Activated naive CD4-positive, alpha-beta T cell treated with anti-CD3 and anti-CD28 coated beads for 36 hours (primary cell): ENCODE results near the gene LCLAT1. TPM values are rescaled to one million over a fixed set of nuclear protein-coding genes. Genes with fewer than 3 reads are reported as not detected.
"Not testable (repeated sequence)": the region's sequence is repeated elsewhere in the genome, so short reads cannot be mapped to it uniquely, and the experiment has no call there.

Source experiments
- CTCF ChIA-PET: fragments of 350-600 bp; sonication (Branson Sonifier 250); formaldehyde crosslinking; loops from one replicate; lab custom pipeline; 2021; ENCODE audit warnings: antibody characterized with exemption; lab: Charles Lee
- DNase-seq: peaks from one replicate; pipeline ENCODE4 v3.0.0-alpha.2; 2020
- H3K27ac Mint-ChIP-seq: one replicate; pipeline ENCODE4 v1.8.0; 2021; ENCODE audit warnings: mild to moderate bottlenecking, mixed read lengths
- H3K27me3 Mint-ChIP-seq: one replicate; pipeline ENCODE4 v1.8.0; 2021; ENCODE audit warnings: low read depth, mixed read lengths
- H3K36me3 Mint-ChIP-seq: one replicate; pipeline ENCODE4 v1.8.0; 2021; ENCODE audit warnings: low read depth, mixed read lengths
- H3K4me1 Mint-ChIP-seq: one replicate; pipeline ENCODE4 v1.8.0; 2021; ENCODE audit warnings: low read depth, mixed read lengths
- H3K4me3 Mint-ChIP-seq: one replicate; pipeline ENCODE4 v1.8.0; 2021; ENCODE audit warnings: mild to moderate bottlenecking, moderate library complexity, mixed read lengths
- H3K9me3 Mint-ChIP-seq: one replicate; pipeline ENCODE4 v1.8.0; 2021; ENCODE audit warnings: mixed read lengths
- intact Hi-C: fragments of 100-400 bp; cut with micrococcal nuclease; formaldehyde crosslinking; loops from one replicate; pipeline ENCODE4 v1.15.1; 2023
- total RNA-seq, 2 experiments: library from RNA; stranded (reverse); gene quantifications; one replicate each; pipeline ENCODE4 v1.2.3, GENCODE V29; 2021

LCLAT1 gene
- total RNA-seq, 2 experiments from 2014 or later = 18.8 to 22.8 TPM

DNA sequence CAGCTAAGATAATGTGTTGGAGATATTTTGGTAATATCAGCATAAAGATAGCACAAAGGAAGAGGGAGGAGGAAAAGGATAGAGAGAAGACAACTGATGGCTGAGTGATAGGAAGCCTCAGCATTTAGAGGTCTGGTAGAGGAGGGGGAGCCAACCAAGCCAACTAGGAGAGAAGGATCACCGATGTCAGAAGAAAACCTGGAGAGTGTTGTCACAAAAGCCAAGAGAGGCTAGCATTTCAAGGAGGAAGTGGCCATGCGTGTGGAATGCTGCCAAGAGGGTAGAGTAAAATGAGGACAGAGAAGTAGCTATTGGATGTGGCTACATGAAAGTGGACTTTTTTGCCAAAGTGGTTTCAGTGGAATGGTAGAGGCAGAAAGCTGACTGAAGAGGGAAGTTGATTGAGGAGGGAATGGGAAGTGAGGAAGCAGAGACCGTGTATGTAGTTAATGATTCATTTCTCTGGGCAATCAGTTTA, 34.3 kb downstream of the LCLAT1 start:
- Mint-ChIP-seq H3K36me3 (no peaks in the 10 kb centered on the region), H3K4me3 (no peak overlapping the region), H3K9me3 (no peaks in the 10 kb centered on the region), H3K27ac (no peak overlapping the region), H3K4me1 (peaks cover 15% of the 10 kb centered on the region), H3K27me3 (no peaks in the 10 kb centered on the region)
- intact Hi-C loops = no loop called here
- DNase-seq = no peak
- CTCF ChIA-PET = interaction anchor here (0.7 kb wide), 1 partner anchor 9 kb away, joined by 3 read pairs; no protein-coding TSS in a partner anchor

DNA sequence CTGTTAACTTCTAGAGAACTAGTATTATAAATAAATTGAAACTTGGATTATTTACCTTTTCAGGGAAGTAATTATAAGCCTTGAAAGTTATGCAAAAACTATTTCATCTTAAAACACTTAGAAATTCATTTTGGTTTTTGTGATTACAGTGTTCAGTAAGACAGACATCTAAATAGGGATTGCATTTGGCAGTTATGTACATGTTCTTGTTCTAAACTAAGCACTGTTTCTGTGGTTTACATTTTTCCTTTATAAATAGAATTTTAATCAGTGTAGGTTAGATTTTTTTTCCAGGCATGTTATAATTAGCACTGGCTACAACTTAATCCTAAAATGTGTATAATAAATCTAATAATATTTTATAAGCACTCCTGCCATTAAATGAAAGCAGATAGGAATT, 35.0 kb downstream of the LCLAT1 start:
- intact Hi-C loops = no loop called here
- Mint-ChIP-seq H3K4me1 (peaks cover 21% of the 10 kb centered on the region), H3K9me3 (no peaks in the 10 kb centered on the region), H3K27me3 (no peaks in the 10 kb centered on the region), H3K27ac (no peak overlapping the region), H3K4me3 (no peak overlapping the region), H3K36me3 (no peaks in the 10 kb centered on the region)
- CTCF ChIA-PET = no interaction called here
- DNase-seq = no peak

DNA sequence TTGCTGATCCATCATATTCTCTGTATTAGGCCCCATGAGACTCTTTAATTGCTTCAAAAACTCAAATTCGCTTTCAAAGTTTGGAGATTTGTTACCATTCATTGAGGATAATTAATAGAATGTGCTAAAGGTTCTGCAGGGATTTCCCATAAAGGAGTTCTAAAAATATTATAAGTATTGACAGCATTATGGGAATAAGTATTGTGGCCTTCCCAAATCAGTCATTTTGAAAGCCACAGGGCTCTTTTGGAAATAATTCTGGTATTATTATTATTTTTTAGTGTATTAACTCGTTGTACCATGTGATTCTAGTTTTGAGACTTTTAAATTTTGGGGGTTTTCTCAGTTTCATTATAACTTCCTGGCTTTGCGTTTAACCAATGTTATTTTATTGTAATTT, 37.1 kb downstream of the LCLAT1 start:
- no peak for DNase-seq
- H3K36me3 Mint-ChIP-seq = peaks cover 4% of the 10 kb centered on the region
- no peak overlapping the region for H3K4me3 Mint-ChIP-seq
- CTCF ChIA-PET = no interaction called here
- H3K27ac Mint-ChIP-seq = no peak overlapping the region
- intact Hi-C loops = no loop called here
- no peaks in the 10 kb centered on the region for H3K9me3 Mint-ChIP-seq
- peaks cover 39% of the 10 kb centered on the region for H3K4me1 Mint-ChIP-seq
- H3K27me3 Mint-ChIP-seq = no peaks in the 10 kb centered on the region

DNA sequence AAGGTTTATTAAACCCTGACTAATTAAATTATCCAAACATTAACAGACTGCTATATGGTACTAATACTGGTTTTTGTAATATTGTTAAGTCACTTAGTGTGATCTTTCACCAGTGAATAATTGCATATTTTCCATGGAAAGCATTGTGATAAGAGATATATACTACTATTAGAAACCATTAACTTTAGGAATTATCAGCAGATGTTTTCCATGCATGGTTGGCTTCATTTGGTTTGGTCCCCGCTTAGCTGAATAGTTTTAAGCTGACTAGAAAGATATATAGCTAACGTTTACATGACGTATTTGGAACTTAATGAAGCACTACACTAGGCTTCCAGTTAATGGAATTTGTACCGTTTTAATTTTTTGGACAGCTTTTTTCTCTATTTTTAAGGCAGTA, 37.9 kb downstream of the LCLAT1 start:
- intact Hi-C loops = no loop called here
- Mint-ChIP-seq H3K27me3 (no peaks in the 10 kb centered on the region), H3K4me1 (peaks cover 44% of the 10 kb centered on the region), H3K9me3 (no peaks in the 10 kb centered on the region), H3K4me3 (no peak overlapping the region), H3K27ac (no peak overlapping the region), H3K36me3 (peaks cover 11% of the 10 kb centered on the region)
- no peak for DNase-seq
- CTCF ChIA-PET = interaction anchor here (0.7 to 1.2 kb wide), 3 partner anchors 13 to 228 kb away, joined by 3 to 4 read pairs (median 3); no protein-coding TSS in a partner anchor

DNA sequence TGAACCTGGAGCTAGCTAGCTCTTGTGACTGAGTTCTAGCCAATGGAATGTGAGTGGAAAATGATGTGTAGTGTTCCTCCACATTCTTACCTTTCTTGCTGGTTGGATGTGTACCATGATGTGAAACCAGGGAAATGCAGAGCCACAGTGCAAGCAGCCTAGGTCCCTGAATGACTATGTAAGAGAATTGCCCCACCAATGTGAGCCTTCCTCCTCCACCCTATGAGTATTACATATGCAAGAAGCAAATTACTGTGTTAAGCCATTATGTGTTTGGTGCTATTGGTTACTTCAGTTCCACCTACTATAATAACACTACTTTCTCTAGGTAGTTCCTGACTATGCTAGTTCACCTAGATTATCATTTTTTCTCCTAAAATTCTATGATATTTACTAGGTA, 39.6 kb downstream of the LCLAT1 start:
- DNase-seq = peak; percentile 28
- CTCF ChIA-PET = no interaction called here
- intact Hi-C loops = no loop called here
- Mint-ChIP-seq H3K27me3 (no peaks in the 10 kb centered on the region), H3K9me3 (no peaks in the 10 kb centered on the region), H3K27ac (no peak overlapping the region), H3K36me3 (peaks cover 11% of the 10 kb centered on the region), H3K4me3 (no peak overlapping the region), H3K4me1 (peaks cover 34% of the 10 kb centered on the region)

DNA sequence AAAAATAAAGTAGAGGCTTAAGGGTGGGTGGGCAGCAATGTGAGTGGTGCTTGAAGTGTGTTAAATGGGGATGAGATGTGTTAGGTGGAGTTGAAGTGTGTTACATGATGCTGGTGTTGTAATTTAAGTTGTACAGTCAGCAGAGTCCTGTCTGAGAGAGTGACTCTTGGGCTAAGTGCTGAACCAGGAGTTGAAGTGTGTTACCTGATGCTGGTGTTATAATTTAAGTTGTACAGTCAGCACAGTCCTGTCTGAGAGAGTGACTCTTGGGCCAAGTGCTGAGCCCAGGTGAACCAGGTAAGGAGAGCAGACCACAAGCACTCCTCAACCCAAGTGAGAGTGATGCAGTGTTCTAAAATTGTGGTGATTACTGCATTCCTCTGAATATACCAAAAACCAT, 40.6 kb downstream of the LCLAT1 start:
- H3K4me1 Mint-ChIP-seq = peaks cover 38% of the 10 kb centered on the region
- intact Hi-C loops = no loop called here
- no peak overlapping the region for H3K4me3 Mint-ChIP-seq
- no peaks in the 10 kb centered on the region for H3K27me3 Mint-ChIP-seq
- no peak for DNase-seq
- no peaks in the 10 kb centered on the region for H3K9me3 Mint-ChIP-seq
- CTCF ChIA-PET = no interaction called here
- peaks cover 11% of the 10 kb centered on the region for H3K36me3 Mint-ChIP-seq
- H3K27ac Mint-ChIP-seq = no peak overlapping the region

DNA sequence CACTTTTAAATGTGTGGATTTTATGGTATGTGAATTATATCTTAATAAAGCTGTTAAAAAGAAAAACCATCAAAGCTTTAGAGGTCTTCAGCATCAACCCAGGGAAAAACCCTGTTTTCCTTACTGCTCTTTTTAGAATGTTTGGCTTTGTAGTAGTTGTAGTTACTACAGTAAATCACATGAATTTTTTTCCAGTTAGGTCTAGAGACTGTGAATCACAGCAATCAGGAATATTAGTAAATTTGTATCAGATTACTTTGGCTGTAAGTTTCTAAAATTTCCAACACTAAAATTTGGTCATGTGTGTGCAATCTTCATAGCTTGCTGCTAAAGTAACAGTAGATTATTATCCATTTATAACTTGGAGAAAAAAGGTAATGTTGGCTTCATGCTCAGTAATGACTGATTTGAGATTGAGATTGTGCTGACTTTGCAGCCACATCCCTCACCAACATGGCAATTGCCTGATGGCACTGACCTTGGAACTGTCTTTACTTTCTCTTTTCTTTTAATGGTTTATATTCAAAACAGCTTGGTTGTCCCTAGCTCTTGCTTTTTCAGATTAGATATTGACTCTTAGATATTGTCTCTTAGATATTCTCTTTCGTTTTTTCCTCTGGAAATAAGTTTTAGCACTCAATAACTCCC, 41.1 kb downstream of the LCLAT1 start:
- CTCF ChIA-PET = interaction anchor here (0.8 kb wide), 1 partner anchor 12 kb away, joined by 4 read pairs; no protein-coding TSS in a partner anchor
- Mint-ChIP-seq H3K27me3 (no peaks in the 10 kb centered on the region), H3K27ac (no peak overlapping the region), H3K9me3 (no peaks in the 10 kb centered on the region), H3K36me3 (peaks cover 11% of the 10 kb centered on the region), H3K4me1 (peaks cover 38% of the 10 kb centered on the region), H3K4me3 (no peak overlapping the region)
- no peak for DNase-seq
- intact Hi-C loops = no loop called here

DNA sequence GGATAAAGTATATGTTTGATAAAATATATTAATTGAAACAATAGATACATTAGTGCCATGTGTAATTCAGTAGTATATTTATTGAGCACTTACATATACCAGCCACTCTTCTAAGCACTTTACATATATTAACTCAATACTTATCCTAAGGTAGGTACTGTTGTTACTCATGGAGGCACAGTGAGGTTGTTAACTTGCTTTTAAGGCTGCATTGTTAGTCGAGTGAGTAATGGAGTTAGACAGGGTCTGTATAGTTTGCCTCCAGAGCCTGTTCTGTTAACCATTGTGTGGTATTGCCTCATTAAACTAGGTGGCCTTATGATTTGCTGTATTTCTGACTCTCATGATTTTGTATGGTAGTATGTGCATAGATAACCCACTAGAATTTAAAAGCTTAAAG, 44.2 kb downstream of the LCLAT1 start:
- H3K4me3 Mint-ChIP-seq = no peak overlapping the region
- DNase-seq = no peak
- peaks cover 3% of the 10 kb centered on the region for H3K9me3 Mint-ChIP-seq
- peaks cover 43% of the 10 kb centered on the region for H3K4me1 Mint-ChIP-seq
- H3K27ac Mint-ChIP-seq = no peak overlapping the region
- CTCF ChIA-PET = interaction anchor here (0.9 kb wide), 1 partner anchor 11 kb away, joined by 3 read pairs; no protein-coding TSS in a partner anchor
- intact Hi-C loops = no loop called here
- H3K36me3 Mint-ChIP-seq = peaks cover 15% of the 10 kb centered on the region
- no peaks in the 10 kb centered on the region for H3K27me3 Mint-ChIP-seq

DNA sequence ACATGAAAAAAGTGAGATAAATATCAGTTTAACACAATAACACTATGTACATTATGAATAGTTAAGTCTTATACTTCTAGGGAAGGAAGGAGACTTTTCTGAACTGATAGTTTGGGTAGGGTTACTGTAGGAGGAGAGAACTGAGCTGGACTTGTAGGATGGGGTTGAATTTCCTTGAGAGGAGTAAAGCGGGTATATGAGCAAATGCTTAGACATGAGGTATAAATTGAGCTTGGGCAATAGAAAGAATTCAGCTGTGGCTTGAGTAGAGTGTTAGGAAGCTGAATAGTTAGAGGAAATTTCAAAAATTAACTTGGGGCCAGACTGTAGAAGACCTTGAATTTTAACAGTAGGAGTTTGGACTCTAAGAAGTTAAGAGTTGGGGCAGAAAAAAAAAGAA, 45.1 kb downstream of the LCLAT1 start:
- Mint-ChIP-seq H3K36me3 (peaks cover 21% of the 10 kb centered on the region), H3K27ac (no peak overlapping the region), H3K27me3 (no peaks in the 10 kb centered on the region), H3K4me1 (peaks cover 40% of the 10 kb centered on the region), H3K4me3 (no peak overlapping the region), H3K9me3 (peaks cover 6% of the 10 kb centered on the region)
- intact Hi-C loops = no loop called here
- CTCF ChIA-PET = interaction anchor here (0.6 kb wide), 1 partner anchor 24 kb away, joined by 3 read pairs; no protein-coding TSS in a partner anchor
- no peak for DNase-seq

DNA sequence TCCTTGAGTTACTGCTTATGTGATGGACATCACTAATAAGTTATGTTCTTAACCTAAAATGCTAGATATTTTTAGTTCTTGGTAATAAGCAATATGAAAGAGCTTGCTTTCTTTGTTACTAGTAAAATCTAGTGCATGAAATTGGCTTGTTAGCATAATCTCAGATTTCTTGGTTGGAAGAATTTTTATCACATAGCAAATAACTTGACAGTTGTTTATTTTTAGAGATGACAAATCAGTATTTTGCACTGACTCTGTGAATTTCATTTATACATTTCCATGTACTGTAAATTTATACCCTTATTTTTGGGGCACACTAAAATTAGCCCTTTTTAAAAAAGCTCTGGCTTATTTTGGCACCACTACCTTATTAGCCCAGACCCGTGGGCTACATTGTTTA, 45.6 kb downstream of the LCLAT1 start:
- Mint-ChIP-seq H3K36me3 (peaks cover 22% of the 10 kb centered on the region), H3K27ac (no peak overlapping the region), H3K4me1 (peaks cover 36% of the 10 kb centered on the region), H3K4me3 (no peak overlapping the region), H3K9me3 (peaks cover 8% of the 10 kb centered on the region), H3K27me3 (no peaks in the 10 kb centered on the region)
- intact Hi-C loops = no loop called here
- CTCF ChIA-PET = interaction anchor here (0.6 kb wide), 1 partner anchor 24 kb away, joined by 3 read pairs; no protein-coding TSS in a partner anchor
- no peak for DNase-seq

DNA sequence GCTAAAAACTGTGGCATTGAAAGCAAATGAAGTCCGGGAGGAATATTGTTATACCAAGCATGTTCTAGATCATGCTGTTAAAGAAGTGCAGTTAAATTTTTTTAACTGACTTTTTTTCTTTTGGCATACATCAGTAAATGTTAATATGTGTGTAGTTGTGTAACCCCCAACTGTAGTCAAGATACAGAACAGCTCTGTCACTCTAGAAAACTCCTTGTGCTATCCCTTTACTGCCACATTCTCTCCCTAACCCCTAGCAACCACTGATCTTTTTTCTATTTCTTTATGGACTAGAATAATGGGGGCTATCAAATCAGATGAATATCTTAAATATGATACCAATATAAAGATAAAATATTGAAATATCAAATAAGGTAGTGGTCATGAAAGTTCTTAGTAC, 46.4 kb downstream of the LCLAT1 start:
- Mint-ChIP-seq H3K36me3 (peaks cover 29% of the 10 kb centered on the region), H3K4me3 (no peak overlapping the region), H3K27ac (no peak overlapping the region), H3K4me1 (peaks cover 29% of the 10 kb centered on the region), H3K27me3 (no peaks in the 10 kb centered on the region), H3K9me3 (peaks cover 15% of the 10 kb centered on the region)
- intact Hi-C loops = no loop called here
- CTCF ChIA-PET = interaction anchor here (0.9 to 1.1 kb wide), 2 partner anchors 9 to 218 kb away, joined by 3 read pairs; no protein-coding TSS in a partner anchor
- no peak for DNase-seq

DNA sequence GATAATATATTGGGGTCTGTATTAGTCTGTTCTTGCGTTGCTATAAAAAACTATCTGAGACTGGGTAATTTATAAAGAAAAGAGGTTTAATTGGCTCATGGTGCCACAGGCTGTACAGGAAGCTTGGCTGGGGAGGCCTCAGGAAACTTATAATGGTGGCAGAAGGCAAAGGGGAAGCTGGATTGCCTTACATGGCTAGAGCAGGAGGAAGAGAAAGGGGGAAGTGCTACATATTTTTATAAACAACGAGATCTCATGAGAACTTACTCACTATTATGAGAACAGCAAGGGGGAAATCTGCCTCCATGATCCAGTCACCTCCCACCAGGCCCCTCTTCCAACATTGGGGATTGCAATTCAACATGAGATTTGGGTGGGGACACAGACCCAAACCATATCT, 48.9 kb downstream of the LCLAT1 start:
- DNase-seq, intact Hi-C loops, H3K27me3 Mint-ChIP-seq, H3K27ac Mint-ChIP-seq, CTCF ChIA-PET, H3K4me3 Mint-ChIP-seq: not testable (repeated sequence)
- peaks cover 32% of the 10 kb centered on the region for H3K36me3 Mint-ChIP-seq
- H3K9me3 Mint-ChIP-seq = peaks cover 28% of the 10 kb centered on the region
- peaks cover 19% of the 10 kb centered on the region for H3K4me1 Mint-ChIP-seq

DNA sequence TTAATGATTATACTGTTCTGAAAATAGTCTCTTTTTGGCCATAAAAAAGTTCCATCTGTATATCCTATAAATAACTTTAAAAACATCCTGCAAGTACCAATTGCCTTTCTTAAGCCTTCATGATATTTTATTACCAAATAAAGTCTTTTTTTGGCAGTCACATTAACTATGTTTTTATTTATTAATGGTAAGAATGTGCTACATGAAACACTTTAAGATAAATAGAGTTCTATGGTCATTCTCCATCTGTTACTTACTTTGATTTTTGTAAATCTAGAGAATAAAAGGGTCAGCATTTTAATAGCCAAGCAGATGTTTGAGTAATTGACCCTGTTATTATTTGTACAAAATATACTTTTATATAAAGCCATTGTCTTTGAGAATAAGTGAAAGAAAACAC, 52.6 kb downstream of the LCLAT1 start:
- CTCF ChIA-PET = no interaction called here
- Mint-ChIP-seq H3K9me3 (peaks cover 34% of the 10 kb centered on the region), H3K27me3 (no peaks in the 10 kb centered on the region), H3K4me3 (no peak overlapping the region), H3K4me1 (peaks cover 42% of the 10 kb centered on the region), H3K27ac (no peak overlapping the region), H3K36me3 (peaks cover 42% of the 10 kb centered on the region)
- intact Hi-C loops = loop anchor here (10.0 kb wide), 1 partner anchor 205 kb away; no protein-coding TSS in a partner anchor
- DNase-seq = no peak
